HT-29 (cell line): ENCODE measurements around the gene PPP1R14B. TPM values are rescaled to one million over a fixed set of nuclear protein-coding genes. Genes with fewer than 3 reads are reported as not detected.

Experiments
- DNase-seq: peaks from one replicate; pipeline ENCODE4 v3.0.0-alpha.2; 2015; ENCODE audit warnings: low spot score
- total RNA-seq: library from RNA; depleted of rRNA; stranded (reverse); fragments of >200 nt; shearing (Covaris generic); gene quantifications from 2 replicates; pipeline ENCODE4 v1.2.3, GENCODE V29; 2014; rRNA removed

Gene PPP1R14B, protein sequence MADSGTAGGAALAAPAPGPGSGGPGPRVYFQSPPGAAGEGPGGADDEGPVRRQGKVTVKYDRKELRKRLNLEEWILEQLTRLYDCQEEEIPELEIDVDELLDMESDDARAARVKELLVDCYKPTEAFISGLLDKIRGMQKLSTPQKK
- total RNA-seq = 643 and 699 TPM in 2 replicates

DNA sequence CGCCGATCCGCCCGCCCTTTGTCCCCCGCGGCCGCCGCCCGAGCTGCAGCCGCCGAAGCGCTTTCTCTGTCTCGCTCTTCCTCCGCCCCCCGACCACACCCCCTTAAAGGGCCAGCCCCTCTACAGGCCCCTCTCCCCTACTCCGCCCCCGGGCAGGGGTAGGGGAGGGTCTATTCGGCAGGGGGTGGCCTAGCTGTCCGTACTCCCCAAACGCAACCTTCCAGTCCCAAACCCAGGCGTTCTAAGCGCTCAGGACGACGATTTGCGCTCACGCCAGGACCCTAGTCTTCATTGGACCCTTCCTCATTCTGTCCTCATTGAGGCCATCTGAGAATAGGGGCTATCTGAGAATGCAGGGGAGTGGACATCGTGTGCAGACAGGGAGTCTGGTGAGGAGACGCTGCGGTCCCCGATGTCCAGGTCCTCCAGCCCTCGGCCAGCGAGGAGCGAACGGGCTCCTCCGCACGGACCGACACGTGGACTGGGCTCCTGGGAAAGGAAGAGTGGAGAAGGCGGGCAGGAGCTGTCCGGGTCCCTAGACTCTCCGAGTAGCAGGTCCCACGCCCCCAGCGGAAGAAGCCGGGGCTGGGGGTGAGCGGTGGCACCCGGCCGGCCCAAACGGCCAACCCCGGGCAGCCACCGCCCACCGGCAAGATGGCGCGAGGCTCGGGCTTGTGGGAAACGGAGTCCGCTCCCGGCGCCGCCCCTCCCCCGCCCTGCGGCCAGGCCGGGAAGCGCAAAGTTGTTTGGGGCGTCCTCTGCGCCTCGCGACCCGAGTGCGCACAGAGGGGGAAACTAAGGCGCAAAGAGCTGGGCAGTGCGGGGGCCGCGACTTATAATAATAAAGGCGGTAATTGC is at the start of gene PPP1R14B:
Gene PPP1R14B (minus strand): TSS at position 73 of the 858 bp plus-strand sequence. CDS start 270 bp downstream, outside the sequence.
- peak; percentile 90 for DNase-seq

DNA sequence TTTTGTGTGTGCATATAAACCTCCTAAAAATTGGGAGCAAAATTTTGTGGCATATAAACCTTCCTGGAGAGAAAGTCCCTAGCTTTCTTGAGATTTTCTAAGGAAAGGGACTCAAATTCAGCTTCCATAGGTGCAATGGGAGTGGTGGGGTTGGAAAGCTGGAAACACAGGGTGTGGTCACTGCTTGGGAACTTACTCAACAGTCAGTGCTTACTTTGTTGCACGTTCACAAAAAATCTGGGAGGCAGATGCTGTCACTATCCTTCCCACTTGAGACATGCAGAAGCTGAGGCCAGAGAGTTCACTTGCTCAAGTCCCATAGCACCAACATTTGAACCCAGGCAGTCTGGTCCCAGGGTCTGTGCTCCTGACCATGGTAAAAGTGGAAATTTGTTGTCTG is 49.5 kb upstream of the PPP1R14B start:
- DNase-seq = no peak

DNA sequence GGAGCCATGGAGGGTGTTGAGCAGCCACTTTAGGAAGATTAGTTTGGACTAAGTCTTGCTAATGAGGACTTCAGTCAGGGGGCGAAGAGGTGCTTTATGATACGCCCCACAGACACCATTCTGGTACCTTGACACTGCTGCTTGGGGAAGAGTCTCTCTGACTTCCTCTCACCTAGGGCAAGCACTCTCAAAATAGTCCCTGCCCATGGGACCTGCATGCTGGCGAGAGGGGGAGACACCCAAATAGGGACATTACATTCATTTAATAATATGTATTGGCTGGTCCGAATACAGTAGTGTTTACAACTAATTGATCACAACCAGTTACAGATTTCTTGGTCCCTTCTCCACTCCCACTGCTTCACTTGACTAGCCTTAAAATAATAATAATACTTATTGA is 49.0 kb upstream of the PPP1R14B start:
- no peak for DNase-seq

DNA sequence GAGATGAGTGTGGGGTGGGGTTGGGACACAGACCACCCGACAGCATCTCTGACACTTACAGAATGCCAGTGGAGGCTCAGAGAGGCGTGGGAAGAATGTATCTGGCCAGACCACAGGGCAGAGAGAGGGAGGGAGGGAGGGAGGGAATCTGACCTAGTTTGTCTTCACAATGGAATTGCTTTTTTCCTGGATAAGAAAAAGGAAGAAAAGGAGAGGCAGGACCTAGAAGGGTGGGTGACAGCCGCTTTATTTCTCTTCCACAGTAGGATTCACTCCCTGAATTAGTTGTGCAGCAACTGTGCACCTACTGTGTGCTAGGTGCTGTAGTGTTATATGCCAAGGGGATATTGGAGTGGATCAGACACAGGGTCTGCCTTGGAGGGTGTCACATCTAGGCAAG is 48.0 kb upstream of the PPP1R14B start:
- DNase-seq = no peak

DNA sequence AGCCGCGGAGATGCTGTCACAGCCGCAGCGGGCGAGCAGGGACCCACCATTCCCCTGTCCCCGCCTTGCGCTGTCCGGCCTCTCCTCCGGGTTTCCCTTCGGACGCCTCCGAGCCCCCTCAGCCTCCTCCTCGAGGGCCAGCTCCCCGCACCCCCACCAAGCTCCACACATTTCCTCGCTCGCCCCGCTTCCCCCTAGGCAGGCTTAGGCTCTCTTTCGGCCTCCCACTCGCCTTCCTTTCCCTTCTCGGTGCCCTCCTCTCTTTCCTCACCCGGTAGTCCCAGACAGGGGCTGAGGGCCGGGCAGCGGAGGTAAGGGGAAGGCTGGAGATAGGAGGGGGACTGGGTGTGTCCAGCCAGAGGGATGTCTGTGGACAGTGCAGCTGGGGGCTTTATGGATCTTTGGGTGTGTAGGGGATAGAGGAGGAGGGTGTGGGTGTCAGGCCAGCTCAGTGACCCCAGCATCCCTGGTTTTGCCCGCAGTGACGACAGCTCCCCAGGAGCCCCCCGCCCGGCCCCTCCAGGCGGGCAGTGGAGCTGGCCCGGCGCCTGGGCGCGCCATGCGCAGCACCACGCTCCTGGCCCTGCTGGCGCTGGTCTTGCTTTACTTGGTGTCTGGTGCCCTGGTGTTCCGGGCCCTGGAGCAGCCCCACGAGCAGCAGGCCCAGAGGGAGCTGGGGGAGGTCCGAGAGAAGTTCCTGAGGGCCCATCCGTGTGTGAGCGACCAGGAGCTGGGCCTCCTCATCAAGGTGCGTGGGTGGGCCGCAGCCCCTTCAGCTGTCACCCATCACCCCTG is 45.9 kb upstream of the PPP1R14B start:
- no peak for DNase-seq

DNA sequence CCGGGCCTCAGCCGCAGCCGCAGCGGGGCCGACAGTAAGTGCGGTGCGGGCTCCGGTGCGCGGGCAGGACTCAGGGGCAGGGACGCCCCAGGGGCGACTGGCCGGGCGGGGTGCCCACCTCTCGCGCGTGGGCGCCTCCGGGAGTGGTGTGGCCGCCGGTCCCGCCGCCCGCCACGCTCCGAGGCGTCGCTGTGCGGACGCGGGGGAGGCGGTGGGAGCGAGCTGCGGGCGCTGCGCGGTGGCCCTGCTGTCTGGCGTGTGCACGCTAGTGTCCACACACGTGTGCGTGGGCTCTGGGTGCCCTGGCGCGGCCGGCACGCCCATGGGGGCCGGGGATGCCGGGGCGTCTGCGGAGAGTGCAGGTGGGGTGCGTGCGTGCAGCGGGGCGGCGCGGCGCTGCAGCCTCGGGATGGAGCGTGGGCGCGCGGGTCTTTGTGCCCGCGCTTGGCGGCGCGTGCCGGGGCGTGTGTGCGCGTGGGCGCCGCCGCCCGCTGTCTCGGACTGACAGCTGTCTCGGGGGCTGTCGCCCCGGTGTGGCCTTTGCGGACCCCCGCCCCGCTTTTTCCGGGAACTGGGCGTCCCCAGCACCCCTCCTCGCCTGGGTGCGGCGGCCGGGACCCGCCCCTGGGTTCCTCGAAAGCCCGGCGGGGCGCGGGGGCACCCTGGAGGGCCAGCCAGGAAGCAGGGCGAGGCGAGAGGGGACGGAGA is 45.2 kb upstream of the PPP1R14B start:
- no peak for DNase-seq

DNA sequence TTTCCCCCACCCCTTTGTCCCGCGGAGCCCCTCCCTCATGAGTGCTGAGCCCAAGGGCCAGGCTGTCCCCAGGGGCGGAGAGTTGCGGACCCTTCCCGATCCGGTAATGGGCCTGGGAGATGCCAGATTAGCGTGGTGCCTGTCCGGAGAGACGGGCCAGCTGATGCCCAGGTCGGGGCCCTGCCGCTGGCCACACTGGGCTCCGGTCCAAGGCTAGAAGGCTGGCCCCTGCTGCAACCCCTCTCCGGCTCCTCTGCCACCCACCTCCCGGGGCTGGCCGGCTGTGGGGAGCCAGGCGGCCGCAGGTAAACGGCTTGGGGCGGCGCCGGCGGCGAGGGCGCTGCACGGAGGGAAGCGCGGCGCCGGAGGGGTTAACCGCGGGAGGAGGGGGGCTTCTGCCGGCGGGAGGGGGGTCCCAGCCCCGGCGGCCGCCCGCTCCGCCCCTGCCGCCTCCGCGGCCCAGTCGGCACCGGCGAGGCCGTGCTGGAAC is 44.6 kb upstream of the PPP1R14B start, which contains the start of gene KCNK4:
Gene KCNK4 (plus strand): TSS at position 41 of the 490 bp plus-strand sequence. CDS start 1,717 bp downstream, outside the sequence.
- DNase-seq = no peak

DNA sequence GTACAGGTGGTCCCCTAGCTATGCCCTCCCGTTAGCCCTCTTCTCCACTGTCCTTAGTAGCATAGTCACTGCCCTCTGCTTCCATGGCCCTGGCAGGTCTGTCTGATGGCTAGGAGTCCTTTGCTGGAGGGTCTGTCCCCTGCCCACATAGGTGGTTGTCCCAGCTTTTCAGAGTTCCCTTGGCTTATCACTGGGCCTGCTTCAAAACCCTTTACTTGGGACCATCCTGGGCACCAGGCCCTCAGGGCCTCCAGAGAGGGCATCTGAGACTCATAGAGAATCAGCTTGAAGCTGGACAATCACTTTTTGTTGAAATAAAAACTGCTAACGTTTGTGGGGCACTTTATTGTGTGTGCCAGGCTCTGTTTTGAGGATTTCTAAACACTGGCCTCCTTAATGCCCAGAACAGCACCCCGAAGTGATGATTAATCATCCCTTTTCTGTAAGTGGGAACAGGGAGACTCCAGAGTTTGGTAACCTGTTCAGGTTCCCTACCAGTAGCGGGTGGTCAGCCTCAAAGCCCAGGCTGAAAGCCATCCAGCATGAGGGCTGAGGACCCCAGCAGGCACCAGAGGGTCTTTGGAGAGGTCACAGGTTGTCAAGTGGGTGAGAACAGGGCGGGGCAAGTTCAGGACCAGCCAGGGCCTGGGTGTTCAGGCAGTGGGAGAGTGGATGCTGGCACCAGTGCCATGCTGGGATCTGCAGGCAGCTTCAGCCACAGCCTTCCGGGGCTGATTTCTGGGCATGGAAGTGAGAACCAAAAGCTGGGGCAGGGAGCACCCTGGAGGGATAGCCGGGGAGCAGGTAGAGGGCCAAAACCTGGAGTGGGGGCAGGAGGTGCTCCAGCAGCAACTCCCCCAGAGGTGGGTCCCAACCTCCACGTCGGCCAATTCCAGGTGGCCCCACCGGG is 43.9 kb upstream of the PPP1R14B start:
- no peak for DNase-seq

DNA sequence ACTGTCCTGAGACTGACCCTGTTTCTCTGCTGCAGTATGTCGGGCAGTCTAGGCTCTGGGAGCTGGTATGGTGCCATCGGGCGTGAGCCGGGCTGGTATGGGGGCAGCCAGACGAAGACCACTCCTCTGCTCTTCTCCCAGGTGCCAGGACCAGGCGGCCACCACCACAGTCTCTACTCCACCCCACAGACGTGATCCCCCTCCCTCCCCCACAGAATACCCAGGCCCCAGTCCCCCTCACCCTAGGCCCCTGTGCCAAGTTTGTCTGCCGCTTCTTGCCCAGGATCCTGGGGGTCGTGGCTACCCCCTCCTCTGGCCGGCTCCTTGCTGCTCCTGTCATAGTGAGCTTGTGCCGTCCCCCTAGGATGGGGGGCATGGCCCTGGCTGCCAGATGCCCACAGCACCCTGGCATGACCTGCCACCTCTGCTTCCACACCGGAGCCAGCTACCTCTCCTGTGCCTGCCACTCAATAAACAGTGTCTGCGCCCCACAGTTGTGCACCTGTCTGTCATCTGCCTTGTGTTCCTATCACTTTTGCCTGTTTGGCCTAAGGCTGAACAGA is 42.3 kb upstream of the PPP1R14B start:
- DNase-seq = no peak

DNA sequence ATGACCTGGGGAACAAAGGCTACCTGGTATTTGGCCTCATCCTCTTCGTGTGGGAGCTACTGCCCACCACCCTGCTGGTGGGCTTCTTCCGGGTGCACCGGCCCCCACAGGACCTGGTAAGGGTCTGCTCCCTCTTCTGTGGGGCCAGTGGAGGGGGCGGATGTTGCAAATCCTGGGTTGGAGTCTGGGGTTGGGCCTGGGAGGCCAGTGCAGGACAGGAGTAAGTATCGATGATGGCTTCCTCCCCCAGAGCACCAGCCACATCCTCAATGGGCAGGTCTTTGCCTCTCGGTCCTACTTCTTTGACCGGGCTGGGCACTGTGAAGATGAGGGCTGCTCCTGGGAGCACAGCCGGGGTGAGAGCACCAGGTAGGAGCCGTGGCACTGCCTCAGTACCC is 41.6 kb upstream of the PPP1R14B start:
- DNase-seq = no peak

DNA sequence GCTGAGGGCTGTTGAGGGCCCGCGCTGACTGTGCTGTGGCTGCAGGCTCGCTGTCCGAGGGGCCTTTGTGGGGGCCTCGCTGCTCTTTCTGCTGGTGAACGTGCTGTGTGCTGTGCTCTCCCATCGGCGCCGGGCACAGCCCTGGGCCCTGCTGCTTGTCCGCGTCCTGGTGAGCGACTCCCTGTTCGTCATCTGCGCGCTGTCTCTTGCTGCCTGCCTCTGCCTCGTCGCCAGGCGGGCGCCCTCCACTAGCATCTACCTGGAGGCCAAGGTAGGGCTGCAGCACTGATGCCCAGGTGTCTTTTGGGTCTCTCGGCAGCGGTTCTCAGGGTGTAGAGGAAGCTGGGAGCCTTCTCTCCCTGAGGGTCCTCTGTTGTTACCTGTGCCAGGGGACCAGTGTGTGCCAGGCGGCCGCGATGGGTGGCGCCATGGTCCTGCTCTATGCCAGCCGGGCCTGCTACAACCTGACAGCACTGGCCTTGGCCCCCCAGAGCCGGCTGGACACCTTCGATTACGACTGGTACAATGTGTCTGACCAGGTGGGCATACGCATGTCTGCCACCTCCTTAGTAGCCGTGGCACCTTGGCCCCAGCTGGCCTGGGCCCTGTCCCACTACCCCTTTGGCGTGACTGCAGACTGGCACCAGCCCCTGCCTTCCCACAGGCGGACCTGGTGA is 41.1 kb upstream of the PPP1R14B start:
- no peak for DNase-seq

DNA sequence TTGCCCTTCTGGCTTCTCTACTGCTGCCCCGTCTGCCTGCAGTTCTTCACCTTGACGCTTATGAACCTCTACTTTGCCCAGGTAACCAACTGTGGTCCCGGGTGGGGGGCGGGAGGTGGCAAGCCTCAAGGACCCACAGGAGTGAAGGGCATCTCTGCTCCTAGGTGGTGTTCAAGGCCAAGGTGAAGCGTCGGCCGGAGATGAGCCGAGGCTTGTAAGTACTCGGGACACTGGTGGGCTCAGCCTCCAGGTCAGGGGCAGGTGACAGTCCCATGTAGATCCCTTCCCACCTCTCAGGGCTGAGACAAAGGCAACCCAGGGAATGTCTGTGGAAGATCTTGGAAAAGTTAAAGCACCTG is 40.0 kb upstream of the PPP1R14B start:
- no peak for DNase-seq

DNA sequence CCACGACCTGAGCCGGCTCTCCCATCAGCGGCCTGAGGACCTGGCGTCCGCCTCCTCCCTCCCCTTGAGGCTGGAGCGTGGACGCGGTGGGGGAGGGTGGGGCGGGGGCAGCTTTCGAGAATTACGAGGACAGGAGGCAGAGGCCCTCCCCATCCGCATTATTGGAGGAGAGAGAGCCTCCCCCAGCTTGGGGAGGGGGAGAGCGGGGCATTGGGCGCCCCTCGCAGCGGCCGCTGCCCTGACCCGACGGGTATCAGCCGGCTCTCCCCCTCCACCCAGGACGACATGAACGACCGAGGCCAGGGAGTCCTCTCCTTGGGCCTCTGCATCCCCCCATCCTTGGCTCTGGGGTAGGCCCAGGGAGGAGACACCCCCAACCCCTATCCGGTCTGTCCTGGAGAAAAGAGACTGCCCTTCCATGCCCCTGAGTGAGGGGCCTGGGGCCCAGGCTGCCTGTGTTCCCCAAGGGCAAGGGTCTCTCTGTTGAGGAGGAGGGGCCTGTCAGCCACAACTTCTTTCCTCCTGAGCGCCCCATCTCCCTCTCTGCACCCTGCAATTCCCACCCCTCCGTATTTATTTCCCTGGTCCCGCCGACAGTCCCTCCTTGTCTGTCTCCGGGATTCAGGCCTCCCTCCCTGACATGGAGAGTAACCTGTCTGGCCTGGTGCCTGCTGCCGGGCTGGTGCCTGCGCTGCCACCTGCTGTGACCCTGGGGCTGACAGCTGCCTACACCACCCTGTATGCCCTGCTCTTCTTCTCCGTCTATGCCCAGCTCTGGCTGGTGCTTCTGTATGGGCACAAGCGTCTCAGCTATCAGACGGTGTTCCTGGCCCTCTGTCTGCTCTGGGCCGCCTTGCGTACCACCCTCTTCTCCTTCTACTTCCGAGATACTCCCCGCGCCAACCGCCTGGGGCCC is 39.4 kb upstream of the PPP1R14B start:
- peak; percentile 61 for DNase-seq

DNA sequence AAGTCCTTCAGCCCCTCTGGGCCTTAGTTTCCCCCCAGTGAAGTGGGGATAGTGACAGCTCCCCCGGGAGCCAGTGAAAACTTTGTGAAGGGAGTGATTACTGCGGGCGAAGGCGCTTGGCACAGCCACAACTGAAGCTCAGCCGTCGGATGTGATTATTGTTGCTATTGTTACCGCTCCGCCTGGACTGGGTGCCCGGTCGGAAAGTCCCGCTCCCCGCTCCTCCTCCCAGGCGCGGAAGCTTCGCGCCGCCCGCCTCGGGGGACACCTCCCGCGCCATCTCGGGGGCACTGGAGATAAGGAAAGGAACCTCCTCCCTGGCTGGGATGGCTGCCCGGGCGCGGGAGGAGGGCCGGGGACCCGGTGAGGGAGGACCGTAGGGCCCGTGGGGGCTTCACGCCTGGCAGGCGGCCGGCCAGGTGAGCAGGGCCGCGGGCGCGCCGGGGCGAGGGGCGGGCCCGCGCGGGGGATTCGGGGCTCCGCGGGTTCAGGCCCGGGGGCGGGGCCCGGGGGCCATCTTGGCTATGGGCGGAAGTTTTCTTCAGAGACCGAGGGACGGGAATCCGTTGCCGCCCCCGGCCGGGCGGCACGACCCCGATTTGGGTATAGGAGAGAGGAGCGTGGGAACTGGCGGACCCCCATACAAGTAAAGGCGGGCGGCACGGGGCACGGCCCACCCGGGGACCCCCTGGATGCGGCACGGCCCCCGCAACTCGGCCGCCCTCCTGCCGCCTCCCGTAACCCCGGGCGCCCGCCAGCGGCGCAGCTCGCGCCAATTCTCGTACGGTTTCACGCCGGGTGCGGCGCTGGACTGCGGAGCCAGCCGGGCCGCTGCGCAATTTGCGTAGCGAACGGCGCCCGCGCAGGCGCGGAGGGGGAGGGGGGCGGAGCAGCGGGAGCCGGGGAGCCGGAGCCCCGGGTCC is 38.5 kb upstream of the PPP1R14B start, which contains the start of gene GPR137:
Gene GPR137 (plus strand): TSS at position 887 of the 923 bp plus-strand sequence. CDS start 677 bp downstream, outside the sequence.
- DNase-seq = peak; percentile 85

DNA sequence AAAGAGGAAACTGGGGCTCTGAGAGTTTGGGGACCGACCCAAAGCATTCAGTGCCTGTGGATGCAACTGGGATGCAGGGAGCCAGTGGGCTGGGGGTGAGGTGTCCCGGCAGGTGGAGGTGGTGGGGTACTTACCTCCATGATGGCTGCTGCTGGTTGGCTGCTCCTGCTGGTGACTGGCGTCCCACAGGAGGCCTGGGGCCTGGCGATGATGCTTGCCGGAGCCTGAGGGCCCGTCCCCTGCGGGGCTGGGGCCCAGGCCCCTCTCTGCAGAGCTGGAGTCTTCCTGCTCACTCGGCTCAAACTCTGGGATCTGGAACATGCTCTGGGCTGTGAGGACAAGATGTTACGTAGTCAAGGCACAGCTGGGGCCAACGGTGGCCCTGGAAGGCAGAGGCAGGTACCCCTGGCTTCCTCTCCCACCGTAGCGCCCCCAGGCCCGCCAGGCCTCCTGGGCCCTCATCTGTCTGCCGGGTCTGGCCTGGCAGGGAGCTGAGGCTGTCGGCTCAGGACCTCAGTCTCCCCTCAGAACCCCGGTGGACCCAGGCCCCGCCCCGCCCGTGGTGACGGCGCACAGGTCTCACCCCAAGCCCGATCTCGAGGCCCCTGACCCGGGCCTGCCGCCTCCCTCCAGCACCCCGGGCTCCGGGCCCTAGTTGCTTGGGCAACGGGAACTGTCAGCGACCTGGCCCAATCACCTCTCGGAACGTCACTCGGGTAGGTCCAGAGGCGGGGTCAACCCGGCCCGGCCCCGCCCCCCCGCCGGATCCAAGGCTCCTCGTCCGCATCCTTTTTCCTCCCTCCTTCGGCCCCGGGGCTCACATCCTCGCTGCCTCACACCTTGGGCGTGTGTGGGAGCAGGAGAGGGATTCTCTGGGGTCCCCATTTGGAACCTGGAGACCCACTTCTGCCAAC is 37.6 kb upstream of the PPP1R14B start, which contains the start of gene BAD:
Gene BAD (minus strand): TSS at position 618 of the 914 bp plus-strand sequence. CDS start 297 bp downstream, at position 321.
- peak; percentile 97 for DNase-seq

DNA sequence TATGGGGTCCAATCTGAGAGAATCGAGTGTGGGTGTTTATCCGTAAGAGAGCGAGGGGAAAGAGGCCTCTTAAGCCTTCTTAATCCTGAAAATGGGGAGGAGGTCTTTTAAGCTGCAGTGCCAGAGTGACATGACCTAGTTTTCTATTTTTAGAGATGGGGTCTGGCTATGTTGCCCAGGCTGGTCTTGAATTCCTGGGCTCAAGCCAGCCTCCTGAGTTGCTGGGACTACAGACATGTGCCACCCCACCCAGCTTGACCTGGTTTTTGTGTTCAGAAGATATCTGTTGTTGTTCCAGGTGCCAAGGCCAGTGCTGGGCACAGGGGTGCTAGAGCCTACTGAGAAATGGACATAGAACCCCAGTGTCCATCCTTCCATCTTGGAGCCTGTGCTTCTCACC is 36.3 kb upstream of the PPP1R14B start:
- no peak for DNase-seq
